Activated B cell treated with CpG ODN at 0.5 μM for 24 hours (primary cell): ENCODE results near the gene TOP3B. TPM values are rescaled to one million over a fixed set of nuclear protein-coding genes. Genes with fewer than 3 reads are reported as not detected.

Experiments used
- ATAC-seq: fragments of 200-7000 bp; cut with Tn5 transposase; one replicate; pipeline ENCODE4 v1.10.0; 2021; ENCODE audit warnings: low read depth, mild to moderate bottlenecking, moderate library complexity
- CTCF ChIA-PET: fragments of 350-600 bp; sonication (Branson Sonifier 250); formaldehyde crosslinking; loops from one replicate; lab custom pipeline; 2021; ENCODE audit warnings: antibody characterized with exemption; lab: Charles Lee
- POLR2A ChIA-PET: fragments of 350-600 bp; sonication (Branson Sonifier 250); formaldehyde crosslinking; loops from one replicate; lab custom pipeline; 2021; ENCODE audit warnings: antibody characterized with exemption; lab: Charles Lee
- DNase-seq: peaks from one replicate; pipeline ENCODE4 v3.0.0; 2022
- H3K27ac Mint-ChIP-seq: one replicate; pipeline ENCODE4 v1.8.0; 2020; ENCODE audit warnings: mixed read lengths
- H3K27me3 Mint-ChIP-seq: one replicate; pipeline ENCODE4 v1.8.0; 2021; ENCODE audit warnings: mixed read lengths
- H3K36me3 Mint-ChIP-seq: one replicate; pipeline ENCODE4 v1.8.0; 2021; ENCODE audit warnings: low read depth, mixed read lengths
- H3K4me1 Mint-ChIP-seq: one replicate; pipeline ENCODE4 v1.8.0; 2021; ENCODE audit warnings: mixed read lengths
- H3K4me3 Mint-ChIP-seq: one replicate; pipeline ENCODE4 v1.8.0; 2020; ENCODE audit warnings: mild to moderate bottlenecking, mixed read lengths
- H3K9me3 Mint-ChIP-seq: one replicate; pipeline ENCODE4 v1.8.0; 2020; ENCODE audit warnings: mixed read lengths
- intact Hi-C: fragments of 100-400 bp; cut with micrococcal nuclease; formaldehyde crosslinking; loops from one replicate; pipeline ENCODE4 v1.15.1; 2024
- total RNA-seq: library from RNA; stranded (reverse); gene quantifications from 2 replicates; pipeline ENCODE4 v1.2.3, GENCODE V29; 2022
- TF ChIP-seq, protein P1 (sequence below): fragments of 200-600 bp; IDR thresholded peaks from one replicate; pipeline ENCODE4 v1.8.0; 2022; ENCODE audit warnings: antibody characterized with exemption, mild to moderate bottlenecking

TOP3B gene
- total RNA-seq, 1 donor from 2014 or later = 83.4 TPM

DNA sequence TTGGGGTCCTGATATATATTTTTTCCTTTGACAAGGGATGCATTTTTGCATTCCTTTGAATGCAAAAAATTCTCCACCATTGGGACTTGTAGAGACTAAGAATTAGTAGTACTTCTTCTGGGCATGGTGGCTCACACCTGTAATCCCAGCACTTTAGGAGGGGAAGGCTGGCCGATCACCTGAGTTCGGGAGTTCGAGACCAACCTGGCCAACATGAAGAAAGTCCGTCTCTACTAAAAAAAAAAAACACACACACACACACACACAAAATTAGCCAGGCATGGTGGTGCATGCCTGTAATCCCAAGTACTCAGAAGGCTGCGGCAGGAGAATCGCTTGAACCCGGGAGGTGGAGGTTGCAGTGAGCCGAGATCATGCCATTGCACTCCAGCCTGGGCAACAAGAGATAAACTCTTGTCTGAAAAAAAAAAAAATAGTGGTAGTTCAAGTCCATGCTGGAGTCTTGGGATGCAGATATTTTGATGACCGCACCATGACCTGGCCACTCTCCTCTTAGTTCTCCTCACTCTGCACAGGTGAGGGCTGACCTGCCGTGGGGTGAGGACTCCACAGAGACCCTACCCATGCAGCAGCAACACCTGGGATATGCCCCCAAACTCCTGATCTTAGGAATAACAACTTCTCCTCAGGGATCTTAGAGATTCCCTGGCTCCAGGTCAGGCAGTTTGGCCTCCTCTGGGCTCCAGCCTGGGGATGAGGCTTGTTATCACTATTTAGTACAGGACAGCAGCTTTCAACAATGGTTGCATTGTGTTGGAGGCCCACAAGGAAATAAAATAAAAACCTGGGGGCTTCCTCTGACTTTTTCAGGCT is 36.5 kb upstream of the TOP3B start:
- H3K4me3 Mint-ChIP-seq = no peak overlapping the region
- intact Hi-C loops = no loop called here

DNA sequence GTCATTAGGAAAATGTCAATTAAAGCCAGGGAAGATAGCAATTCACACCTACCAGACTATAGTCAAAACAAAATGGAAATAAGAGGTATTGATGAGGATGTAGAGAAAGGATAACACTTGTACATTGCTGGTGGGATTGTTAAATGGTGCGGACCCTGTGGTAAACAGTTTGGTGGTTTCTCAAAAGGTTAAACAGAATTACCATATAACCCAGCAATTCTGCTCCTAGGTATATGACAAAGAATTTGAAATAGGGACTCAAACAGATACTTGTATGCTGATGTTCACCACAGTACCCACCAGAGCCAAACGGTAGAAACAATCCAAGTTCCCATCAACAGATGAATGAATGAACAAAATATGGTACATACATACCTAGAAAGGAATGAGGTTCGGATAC is 33.0 kb upstream of the TOP3B start:
- ChIA-PET CTCF (no interaction called here), POLR2A (no interaction called here)
- no peak for DNase-seq
- ATAC-seq = no peak
- Mint-ChIP-seq H3K9me3 (peaks cover 3% of the 10 kb centered on the region), H3K4me1 (peaks cover 9% of the 10 kb centered on the region), H3K27me3 (no peaks in the 10 kb centered on the region), H3K36me3 (peaks cover 9% of the 10 kb centered on the region), H3K4me3 (no peak overlapping the region), H3K27ac (no peak overlapping the region)
- intact Hi-C loops = no loop called here
- TF ChIP-seq, protein P1, sequence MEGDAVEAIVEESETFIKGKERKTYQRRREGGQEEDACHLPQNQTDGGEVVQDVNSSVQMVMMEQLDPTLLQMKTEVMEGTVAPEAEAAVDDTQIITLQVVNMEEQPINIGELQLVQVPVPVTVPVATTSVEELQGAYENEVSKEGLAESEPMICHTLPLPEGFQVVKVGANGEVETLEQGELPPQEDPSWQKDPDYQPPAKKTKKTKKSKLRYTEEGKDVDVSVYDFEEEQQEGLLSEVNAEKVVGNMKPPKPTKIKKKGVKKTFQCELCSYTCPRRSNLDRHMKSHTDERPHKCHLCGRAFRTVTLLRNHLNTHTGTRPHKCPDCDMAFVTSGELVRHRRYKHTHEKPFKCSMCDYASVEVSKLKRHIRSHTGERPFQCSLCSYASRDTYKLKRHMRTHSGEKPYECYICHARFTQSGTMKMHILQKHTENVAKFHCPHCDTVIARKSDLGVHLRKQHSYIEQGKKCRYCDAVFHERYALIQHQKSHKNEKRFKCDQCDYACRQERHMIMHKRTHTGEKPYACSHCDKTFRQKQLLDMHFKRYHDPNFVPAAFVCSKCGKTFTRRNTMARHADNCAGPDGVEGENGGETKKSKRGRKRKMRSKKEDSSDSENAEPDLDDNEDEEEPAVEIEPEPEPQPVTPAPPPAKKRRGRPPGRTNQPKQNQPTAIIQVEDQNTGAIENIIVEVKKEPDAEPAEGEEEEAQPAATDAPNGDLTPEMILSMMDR = no peak

More for the DNA sequence above, 36.5 kb upstream of the TOP3B start:
- DNase-seq (no peak), ATAC-seq (no peak)
- ChIA-PET POLR2A (no interaction called here), CTCF (no interaction called here)
- Mint-ChIP-seq H3K36me3 (peaks cover 8% of the 10 kb centered on the region), H3K4me1 (peaks cover 27% of the 10 kb centered on the region), H3K9me3 (no peaks in the 10 kb centered on the region), H3K27ac (no peak overlapping the region), H3K27me3 (no peaks in the 10 kb centered on the region)
- TF ChIP-seq, protein P1 = no peak

DNA sequence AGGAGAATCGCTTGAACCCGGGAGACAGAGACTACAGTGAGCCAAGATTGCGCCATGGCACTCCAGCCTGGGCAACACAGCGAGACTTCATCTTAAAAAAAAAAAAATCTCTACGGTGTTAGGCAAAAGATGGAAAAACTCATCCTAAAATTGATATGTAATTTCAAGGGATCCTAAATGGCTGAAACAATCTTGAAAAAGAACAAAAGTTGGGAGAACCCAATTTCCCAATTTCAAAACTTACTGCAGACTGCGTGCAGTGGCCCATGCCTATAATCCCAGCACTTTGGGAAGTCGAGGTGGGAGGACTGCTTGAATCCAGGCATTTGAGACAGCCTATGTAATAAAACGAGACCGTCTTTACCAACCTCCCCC is 31.7 kb upstream of the TOP3B start:
- Mint-ChIP-seq H3K4me1 (peaks cover 19% of the 10 kb centered on the region), H3K4me3 (no peak overlapping the region), H3K36me3 (peaks cover 4% of the 10 kb centered on the region), H3K27me3 (no peaks in the 10 kb centered on the region), H3K9me3 (peaks cover 3% of the 10 kb centered on the region), H3K27ac (no peak overlapping the region)
- no peak for ATAC-seq
- ChIA-PET POLR2A (no interaction called here), CTCF (no interaction called here)
- TF ChIP-seq, protein P1 = no peak
- intact Hi-C loops = no loop called here
- DNase-seq = no peak

DNA sequence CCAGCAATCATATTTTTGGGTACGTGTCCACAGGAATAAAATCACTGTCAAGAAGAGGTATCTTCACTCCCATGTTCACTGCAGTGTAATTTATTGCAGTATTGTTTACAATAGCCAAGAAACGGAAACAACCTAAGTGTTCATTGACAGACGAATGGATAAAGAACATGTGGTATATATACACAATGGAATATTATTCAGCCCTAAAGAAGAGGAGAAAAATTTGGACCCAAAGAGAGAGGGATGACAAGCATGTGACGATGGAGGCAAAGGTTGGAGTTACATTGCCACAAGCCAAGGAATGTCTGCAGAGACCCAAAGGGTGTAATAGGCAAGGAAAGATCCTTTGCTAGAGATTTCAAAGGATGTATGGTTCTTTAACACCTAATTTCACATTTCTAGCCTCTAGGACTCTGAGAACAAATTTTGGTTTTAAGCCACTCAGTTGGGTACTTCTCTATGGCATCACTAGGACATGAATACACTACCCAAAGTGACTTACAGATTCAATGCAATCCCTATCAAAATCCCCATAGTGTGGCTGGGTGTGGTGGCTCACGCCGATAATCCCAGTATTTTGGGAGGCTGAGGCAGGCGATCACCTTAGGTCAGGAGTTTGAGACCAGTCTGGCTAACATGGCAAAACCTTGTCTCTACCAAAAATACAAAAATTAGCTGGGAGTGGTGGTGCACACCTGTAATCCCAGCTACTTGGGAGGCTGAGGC is 31.1 kb upstream of the TOP3B start:
- peaks cover 20% of the 10 kb centered on the region for H3K4me1 Mint-ChIP-seq
- peaks cover 4% of the 10 kb centered on the region for H3K36me3 Mint-ChIP-seq
- intact Hi-C loops = no loop called here
- TF ChIP-seq, protein P1 = no peak
- ChIA-PET POLR2A (no interaction called here), CTCF (no interaction called here)
- no peak overlapping the region for H3K4me3 Mint-ChIP-seq
- H3K27me3 Mint-ChIP-seq = no peaks in the 10 kb centered on the region
- peaks cover 3% of the 10 kb centered on the region for H3K9me3 Mint-ChIP-seq
- H3K27ac Mint-ChIP-seq = no peak overlapping the region
- DNase-seq (no peak), ATAC-seq (no peak)

DNA sequence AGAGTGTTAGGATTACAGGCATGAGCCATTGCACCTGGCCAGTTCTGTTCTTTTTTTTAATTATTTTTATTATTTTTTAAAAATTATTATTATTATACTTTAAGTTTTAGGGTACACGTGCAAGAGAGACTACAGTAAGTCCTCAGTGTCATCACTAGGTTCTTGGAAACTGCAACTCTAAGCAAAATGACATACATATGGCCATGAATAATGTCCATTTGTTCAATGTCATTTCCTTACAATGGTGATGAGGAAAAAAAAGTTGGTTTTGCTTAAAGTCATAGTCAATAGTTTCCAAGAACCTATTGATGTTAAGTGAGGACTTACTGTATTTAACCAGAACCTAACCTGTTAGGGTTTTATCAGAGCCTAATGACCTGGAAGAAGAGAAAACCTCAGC is 29.4 kb upstream of the TOP3B start:
- H3K27me3 Mint-ChIP-seq = no peaks in the 10 kb centered on the region
- ATAC-seq (no peak), DNase-seq (no peak)
- H3K4me3 Mint-ChIP-seq = no peak overlapping the region
- peaks cover 3% of the 10 kb centered on the region for H3K9me3 Mint-ChIP-seq
- no peak overlapping the region for H3K27ac Mint-ChIP-seq
- H3K4me1 Mint-ChIP-seq = peaks cover 20% of the 10 kb centered on the region
- peaks cover 4% of the 10 kb centered on the region for H3K36me3 Mint-ChIP-seq
- ChIA-PET POLR2A (no interaction called here), CTCF (no interaction called here)
- TF ChIP-seq, protein P1 = no peak
- intact Hi-C loops = no loop called here
